ENCODE results near the gene MYRIP.
"Not testable (repeated sequence)": the region's sequence is repeated elsewhere in the genome, so short reads cannot be mapped to it uniquely, and the experiment has no call there.

DNA sequence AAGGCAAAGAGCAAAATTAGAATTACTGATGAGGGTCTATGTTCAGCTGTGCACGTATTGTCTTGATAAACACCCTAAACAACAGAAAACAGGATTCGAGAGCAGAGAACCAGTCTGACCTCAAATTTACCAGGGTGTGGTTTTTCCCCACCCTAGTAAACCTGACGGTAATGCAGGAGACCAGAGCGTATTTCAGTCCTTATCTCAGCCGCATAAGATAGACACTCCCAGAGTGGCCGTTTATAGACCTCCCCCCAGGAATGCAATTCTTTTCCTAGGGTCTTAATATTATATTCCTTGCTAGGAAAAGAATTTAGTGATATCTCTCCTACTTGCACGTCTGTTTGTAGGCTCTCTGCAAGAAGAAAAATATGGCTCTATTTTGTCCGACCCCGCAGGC, 216.5 kb downstream of the MYRIP start:
- TF ChIP-seq EZH2 (IDR thresholded peaks at IDR 0.05); POLR2AphosphoS5 (IDR thresholded peaks at IDR 0.05; ENCODE audit: borderline replicate concordance, low read depth, low read length): not testable (repeated sequence)
